NCI-H82 (cell line): Measurements from ENCODE around the gene TMEM200B.
A peak's percentile ranks its signal among the peaks of the same experiment; 100 is the strongest.
"Not testable (repeated sequence)": the region's sequence is repeated elsewhere in the genome, so short reads cannot be mapped to it uniquely, and the experiment has no call there.

Source experiments
- DNase-seq: peaks from one replicate; lab custom pipeline; 2025; lab: John Stamatoyannopoulos, UW

The TMEM200B gene

GRCh38 chr1:29108041-29108440, 15.7 kb downstream of the TMEM200B start:
- not testable (repeated sequence) for DNase-seq

GRCh38 chr1:29105822-29106221, 17.9 kb downstream of the TMEM200B start:
- DNase-seq: no peak

GRCh38 chr1:29100487-29100886, 23.2 kb downstream of the TMEM200B start:
- no peak for DNase-seq

- DNase-seq: no peak
Measured at GRCh38 chr1:29099286-29099685, 24.4 kb downstream of the TMEM200B start.

- DNase-seq: peak; percentile 49
Measured at GRCh38 chr1:29096231-29096886, 27.3 kb downstream of the TMEM200B start.

DNA sequence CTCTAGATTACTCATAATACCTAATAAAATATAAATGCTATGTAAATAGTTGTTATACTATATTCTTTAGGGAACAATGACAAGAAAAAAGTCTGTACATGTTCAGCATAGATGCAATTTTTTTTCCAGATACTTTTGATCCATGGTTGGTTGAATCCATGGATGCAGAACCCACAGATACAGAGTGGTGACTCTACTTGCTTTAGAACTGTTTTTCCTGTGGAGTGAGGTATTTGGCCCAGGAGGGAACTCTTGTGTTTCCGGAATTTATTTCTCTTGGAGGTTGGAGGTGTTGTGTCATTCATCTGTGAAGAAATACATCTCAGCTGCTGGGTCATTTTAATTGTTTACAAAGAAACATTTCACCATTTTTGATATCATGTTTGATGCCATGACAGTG, 28.7 kb downstream of the TMEM200B start:
- no peak for DNase-seq

- DNase-seq: no peak
Measured at GRCh38 chr1:29094433-29094832, 29.3 kb downstream of the TMEM200B start.

GRCh38 chr1:29092704-29093103, 31.0 kb downstream of the TMEM200B start:
- not testable (repeated sequence) for DNase-seq

- no peak for DNase-seq
Measured at GRCh38 chr1:29090937-29091618, 32.6 kb downstream of the TMEM200B start.

- peak; percentile 10 for DNase-seq
Measured at GRCh38 chr1:29084196-29084521, 39.5 kb downstream of the TMEM200B start.

- peak; percentile 53 for DNase-seq
Measured at GRCh38 chr1:29083317-29084195, 40.1 kb downstream of the TMEM200B start.

- no peak for DNase-seq
Measured at GRCh38 chr1:29082519-29082918, 41.2 kb downstream of the TMEM200B start.

DNA sequence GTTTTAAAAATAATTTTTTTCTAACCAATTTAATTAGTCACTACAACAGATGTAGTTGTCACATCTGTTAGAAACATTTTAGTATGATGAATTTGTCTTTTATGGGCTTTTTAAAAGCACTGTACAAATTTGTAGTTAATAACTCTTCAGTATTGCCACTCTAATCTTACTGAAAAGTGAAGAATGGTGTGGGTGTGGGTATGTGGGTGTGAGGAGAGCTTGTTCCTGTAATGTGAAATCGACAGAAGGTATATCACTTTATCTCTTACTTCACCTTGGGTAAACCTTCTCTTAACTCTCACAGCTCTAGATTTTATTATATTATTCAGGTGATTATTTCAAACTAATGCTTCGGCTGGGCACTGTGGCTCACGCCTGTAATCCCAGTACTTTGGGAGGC, 42.5 kb downstream of the TMEM200B start:
- no peak for DNase-seq

DNA sequence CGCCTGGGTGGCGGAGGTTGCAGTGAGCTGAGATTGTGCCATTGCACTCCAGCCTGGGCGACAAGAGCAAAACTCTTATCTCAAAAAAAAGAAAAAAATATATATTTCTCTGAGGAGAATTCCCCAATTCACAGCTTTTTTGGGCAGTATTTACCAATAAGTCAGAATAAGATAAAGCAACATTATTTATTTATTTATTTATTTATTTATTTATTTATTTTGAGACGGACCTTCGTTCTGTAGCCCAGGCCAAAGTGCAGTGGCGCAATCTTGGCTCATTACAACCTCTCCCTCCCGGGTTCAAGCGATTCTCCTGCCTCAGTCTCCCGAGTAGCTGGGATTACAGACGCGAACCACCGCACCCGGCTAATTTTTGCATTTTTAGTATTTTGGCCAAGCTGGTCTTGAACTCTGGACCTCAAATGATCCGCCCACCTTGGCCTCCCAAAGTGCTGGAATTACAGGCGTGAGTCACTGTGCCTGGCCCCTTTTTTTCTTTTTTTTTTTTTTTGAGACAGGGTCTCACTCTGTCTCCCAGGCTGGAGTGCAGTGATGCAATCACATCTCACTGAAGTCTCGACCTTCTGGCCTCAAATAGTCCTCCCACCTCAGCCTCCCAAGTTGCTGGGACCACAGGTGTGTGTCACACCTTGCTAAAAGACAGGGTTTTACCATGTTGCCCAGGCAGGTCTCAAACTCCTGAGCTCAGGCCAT, 43.6 kb downstream of the TMEM200B start:
- not testable (repeated sequence) for DNase-seq

DNA sequence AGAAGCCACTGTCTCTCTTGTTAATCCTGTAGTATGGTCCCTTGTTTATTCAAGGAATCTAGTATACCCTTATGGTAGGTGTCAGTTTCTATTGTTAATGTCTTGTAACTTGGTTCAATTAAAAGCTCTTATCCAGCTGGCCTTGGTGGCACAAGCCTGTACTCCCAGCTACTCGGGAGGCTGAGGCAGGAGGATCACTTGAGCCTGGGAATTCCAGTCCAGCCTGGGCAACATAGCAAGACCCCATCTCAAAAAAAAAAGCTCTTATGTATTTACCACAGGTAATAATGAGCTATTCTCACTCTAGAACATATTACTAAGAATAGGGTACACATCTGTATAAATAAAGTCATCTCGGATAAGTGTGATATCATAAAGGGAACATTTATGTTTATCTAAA, 46.5 kb downstream of the TMEM200B start:
- no peak for DNase-seq
